ENCODE data around the gene CHMP3. TPM values are rescaled to one million over a fixed set of nuclear protein-coding genes. Genes with fewer than 3 reads are reported as not detected.

Gene CHMP3
- total and polyA plus RNA-seq, 2 of the 13 experiments (the other 11 are each of a cell fraction or from before 2014, with no cell fraction given): 64.1 to 114 TPM

DNA sequence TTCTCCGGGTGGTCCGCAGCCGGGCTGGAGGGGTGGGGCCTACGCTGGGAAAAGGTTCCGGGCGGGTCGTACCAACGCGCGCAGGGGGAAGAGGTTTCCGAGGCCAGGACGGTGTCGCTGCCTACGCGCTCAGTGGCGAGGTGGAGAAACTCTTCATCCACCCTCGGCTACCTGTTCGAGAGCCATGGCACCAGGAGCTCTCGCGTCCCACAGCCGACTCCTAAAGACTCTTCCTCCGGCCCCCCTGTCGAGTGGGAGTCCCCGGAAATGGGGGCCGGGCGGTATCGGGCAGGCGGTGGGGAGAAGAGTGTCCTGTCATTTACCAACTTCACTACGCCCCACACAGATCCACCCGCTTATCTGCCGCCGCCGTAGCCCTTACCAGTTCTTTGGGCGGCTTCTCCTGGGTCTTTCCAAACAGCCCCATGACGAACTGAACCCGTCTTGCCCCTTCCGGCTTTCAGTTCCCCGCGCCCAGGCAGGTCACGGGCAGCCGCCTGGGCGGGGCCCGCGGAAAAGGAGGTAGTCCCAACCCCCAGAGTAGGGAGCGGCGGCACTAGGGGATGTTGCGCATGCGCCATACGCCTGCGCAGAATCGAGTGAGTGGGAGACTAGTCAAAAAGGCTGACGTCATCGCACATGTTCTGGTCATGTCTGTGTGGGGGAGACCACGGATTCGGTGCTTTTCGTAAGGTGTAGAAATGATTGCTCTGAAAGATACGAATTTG, at the start of gene CHMP3 (continued):
- peak; percentile 38; the same call in 1 of the 2 replicates for TF ChIP-seq ZBTB21 (CRISPR knock-in tag; IDR thresholded peaks at IDR 0.05)
- peak; percentile 64; the same call in 1 of the 2 replicates for TF ChIP-seq IRX3 (CRISPR knock-in tag; IDR thresholded peaks at IDR 0.05; ENCODE audit: borderline replicate concordance, low read depth)
- TF ChIP-seq TOPORS (CRISPR knock-in tag; IDR thresholded peaks at IDR 0.05): peak; percentile 60
- TF ChIP-seq PHF5A (CRISPR knock-in tag; IDR thresholded peaks at IDR 0.05; ENCODE audit: low read depth, unreplicated experiment): peak; percentile 77
- TF ChIP-seq, protein P1, sequence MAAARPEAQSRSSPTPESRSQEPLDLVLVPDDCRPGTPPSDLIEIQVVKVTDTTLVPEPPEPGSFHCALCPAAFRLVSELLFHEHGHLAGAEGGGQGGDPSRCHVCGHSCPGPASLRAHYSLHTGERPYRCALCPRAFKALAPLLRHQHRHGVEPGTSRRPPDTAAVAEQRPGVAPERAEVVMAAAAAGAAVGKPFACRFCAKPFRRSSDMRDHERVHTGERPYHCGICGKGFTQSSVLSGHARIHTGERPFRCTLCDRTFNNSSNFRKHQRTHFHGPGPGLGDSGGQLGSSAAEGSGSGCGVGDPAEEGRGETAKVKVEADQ (CRISPR knock-in tag; IDR thresholded peaks at IDR 0.05; ENCODE audit: borderline replicate concordance): peak; percentile 51
- no peak for TF ChIP-seq ZNF629 (CRISPR knock-in tag; conservative IDR thresholded peaks at IDR 0.05)
- TF ChIP-seq, protein P2, sequence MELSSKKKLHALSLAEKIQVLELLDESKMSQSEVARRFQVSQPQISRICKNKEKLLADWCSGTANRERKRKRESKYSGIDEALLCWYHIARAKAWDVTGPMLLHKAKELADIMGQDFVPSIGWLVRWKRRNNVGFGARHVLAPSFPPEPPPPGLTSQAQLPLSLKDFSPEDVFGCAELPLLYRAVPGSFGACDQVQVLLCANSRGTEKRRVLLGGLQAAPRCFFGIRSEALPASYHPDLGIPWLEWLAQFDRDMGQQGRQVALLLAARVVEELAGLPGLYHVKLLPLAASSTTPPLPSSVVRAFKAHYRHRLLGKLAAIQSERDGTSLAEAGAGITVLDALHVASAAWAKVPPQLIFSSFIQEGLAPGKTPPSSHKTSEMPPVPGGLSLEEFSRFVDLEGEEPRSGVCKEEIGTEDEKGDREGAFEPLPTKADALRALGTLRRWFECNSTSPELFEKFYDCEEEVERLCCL (CRISPR knock-in tag; IDR thresholded peaks at IDR 0.05; ENCODE audit: borderline replicate concordance): no peak; the same call in 1 of the 2 replicates
- TF ChIP-seq ZFYVE20 (CRISPR knock-in tag; IDR thresholded peaks at IDR 0.05; ENCODE audit: borderline replicate concordance, low read depth): no peak
- TF ChIP-seq, protein P3, sequence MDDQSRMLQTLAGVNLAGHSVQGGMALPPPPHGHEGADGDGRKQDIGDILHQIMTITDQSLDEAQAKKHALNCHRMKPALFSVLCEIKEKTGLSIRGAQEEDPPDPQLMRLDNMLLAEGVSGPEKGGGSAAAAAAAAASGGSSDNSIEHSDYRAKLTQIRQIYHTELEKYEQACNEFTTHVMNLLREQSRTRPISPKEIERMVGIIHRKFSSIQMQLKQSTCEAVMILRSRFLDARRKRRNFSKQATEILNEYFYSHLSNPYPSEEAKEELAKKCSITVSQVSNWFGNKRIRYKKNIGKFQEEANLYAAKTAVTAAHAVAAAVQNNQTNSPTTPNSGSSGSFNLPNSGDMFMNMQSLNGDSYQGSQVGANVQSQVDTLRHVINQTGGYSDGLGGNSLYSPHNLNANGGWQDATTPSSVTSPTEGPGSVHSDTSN (CRISPR knock-in tag; IDR thresholded peaks at IDR 0.05; ENCODE audit: borderline replicate concordance): no peak
- TF ChIP-seq ZNF589 (CRISPR knock-in tag; conservative IDR thresholded peaks at IDR 0.05): peak; percentile 48; the same call in 1 of the 2 replicates
- TF ChIP-seq SPEN (CRISPR knock-in tag; IDR thresholded peaks at IDR 0.05; ENCODE audit: low read depth): peak; percentile 72
- TF ChIP-seq ZNF383 (CRISPR knock-in tag; IDR thresholded peaks at IDR 0.05; ENCODE audit: borderline replicate concordance): no peak
- peak; percentile 86 for TF ChIP-seq ZNF138 (CRISPR knock-in tag; IDR thresholded peaks at IDR 0.05; ENCODE audit: low read depth)
- no peak for TF ChIP-seq ZNF552 (CRISPR knock-in tag; IDR thresholded peaks at IDR 0.05; ENCODE audit: borderline replicate concordance)
- TF ChIP-seq, protein P4, sequence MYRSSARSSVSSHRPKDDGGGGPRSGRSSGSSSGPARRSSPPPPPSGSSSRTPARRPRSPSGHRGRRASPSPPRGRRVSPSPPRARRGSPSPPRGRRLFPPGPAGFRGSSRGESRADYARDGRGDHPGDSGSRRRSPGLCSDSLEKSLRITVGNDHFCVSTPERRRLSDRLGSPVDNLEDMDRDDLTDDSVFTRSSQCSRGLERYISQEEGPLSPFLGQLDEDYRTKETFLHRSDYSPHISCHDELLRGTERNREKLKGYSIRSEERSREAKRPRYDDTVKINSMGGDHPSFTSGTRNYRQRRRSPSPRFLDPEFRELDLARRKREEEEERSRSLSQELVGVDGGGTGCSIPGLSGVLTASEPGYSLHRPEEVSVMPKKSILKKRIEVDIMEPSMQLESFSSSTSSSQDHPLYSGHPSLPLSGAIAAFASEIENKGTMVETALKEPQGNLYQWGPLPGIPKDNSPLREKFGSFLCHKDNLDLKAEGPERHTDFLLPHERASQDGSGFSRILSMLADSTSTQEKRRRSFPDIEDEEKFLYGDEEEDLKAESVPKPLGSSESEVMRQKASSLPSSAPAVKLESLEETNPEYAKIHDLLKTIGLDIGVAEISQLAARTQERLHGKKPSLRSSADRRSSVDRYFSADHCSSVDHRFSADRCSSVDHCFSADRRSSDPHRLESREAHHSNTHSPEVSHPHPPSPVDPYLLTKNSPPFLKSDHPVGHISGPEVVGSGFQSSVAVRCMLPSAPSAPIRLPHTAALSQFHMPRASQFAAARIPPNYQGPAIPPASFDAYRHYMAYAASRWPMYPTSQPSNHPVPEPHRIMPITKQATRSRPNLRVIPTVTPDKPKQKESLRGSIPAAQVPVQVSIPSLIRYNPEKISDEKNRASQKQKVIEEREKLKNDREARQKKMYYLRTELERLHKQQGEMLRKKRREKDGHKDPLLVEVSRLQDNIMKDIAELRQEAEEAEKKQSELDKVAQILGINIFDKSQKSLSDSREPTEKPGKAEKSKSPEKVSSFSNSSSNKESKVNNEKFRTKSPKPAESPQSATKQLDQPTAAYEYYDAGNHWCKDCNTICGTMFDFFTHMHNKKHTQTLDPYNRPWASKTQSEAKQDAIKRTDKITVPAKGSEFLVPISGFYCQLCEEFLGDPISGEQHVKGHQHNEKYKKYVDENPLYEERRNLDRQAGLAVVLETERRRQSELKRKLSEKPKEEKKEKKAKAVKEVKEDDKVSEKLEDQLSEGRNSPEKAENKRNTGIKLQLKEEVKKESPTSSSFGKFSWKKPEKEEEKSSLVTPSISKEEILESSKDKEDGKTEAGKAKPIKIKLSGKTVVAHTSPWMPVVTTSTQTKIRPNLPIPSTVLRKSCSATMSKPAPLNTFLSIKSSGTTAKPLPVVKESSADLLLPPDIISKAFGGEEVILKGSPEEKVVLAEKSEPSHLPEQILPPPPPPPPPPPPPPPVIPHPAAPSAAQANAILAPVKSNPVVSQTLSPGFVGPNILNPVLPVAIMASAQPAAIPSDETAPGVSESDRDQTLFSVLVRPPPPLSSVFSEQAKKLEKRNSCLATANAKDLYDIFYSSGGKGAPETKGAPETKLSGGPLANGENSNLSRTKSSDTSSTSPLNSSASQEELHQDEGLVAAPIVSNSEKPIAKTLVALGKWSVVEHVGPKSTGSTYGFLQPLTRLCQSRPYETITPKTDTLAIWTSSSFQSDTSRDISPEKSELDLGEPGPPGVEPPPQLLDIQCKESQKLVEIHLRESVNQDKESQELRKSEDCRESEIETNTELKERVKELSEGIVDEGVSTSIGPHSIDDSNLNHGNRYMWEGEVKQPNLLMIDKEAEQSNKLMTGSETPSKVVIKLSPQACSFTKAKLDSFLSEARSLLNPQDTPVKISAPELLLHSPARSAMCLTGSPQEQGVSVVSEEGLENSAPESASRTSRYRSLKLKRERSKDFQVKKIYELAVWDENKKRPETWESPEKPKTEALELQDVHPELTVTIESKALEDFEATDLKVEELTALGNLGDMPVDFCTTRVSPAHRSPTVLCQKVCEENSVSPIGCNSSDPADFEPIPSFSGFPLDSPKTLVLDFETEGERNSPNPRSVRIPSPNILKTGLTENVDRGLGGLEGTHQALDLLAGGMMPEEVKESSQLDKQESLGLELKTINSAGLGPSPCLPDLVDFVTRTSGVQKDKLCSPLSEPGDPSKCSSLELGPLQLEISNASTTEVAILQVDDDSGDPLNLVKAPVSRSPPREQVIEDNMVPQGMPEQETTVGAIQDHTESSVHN (CRISPR knock-in tag; IDR thresholded peaks at IDR 0.05): 0 out of 2 replicates have a peak, but pooled peaks have one; percentile 10
- TF ChIP-seq SIX4 (CRISPR knock-in tag; IDR thresholded peaks at IDR 0.05): no peak

Measured in HepG2 (cell line).